Suprapubic skin (tissue), 3 donors: ENCODE data around the gene GOLGA6L25.
"Not testable (repeated sequence)": the region's sequence is repeated elsewhere in the genome, so short reads cannot be mapped to it uniquely, and the experiment has no call there.

ENCODE experiments used
- CTCF ChIP-seq, 2 donors: fragments of 200-600 bp in 1 of 2; fragments of 450-650 bp in 1 of 2; sonication (generic) in 1 of 2; IDR thresholded peaks; one replicate each; pipeline ENCODE4 v1.5.1; 2016 to 2019; ENCODE audit warnings: antibody characterized with exemption in 2 of 2, mild to moderate bottlenecking in 1 of 2, moderate library complexity in 1 of 2
- EP300 ChIP-seq: sonication (generic); formaldehyde crosslinking; IDR thresholded peaks from one replicate; pipeline ENCODE4 v1.6.1; 2017; ENCODE audit warnings: antibody characterized with exemption
- POLR2A ChIP-seq, 2 donors: fragments of 450-650 bp; IDR thresholded peaks; one replicate each; pipeline ENCODE4 v1.6.1; 2017; ENCODE audit warnings: antibody characterized with exemption in 2 of 2, mild to moderate bottlenecking in 2 of 2, moderate library complexity in 2 of 2

- TF ChIP-seq CTCF (IDR thresholded peaks at IDR 0.05); POLR2A (IDR thresholded peaks at IDR 0.05); EP300: not testable (repeated sequence)
Measured at GRCh38 chr15:28553268-28553667, at the start of gene GOLGA6L25.
